Measurements from ENCODE around the gene CAPN13.

Gene CAPN13

DNA sequence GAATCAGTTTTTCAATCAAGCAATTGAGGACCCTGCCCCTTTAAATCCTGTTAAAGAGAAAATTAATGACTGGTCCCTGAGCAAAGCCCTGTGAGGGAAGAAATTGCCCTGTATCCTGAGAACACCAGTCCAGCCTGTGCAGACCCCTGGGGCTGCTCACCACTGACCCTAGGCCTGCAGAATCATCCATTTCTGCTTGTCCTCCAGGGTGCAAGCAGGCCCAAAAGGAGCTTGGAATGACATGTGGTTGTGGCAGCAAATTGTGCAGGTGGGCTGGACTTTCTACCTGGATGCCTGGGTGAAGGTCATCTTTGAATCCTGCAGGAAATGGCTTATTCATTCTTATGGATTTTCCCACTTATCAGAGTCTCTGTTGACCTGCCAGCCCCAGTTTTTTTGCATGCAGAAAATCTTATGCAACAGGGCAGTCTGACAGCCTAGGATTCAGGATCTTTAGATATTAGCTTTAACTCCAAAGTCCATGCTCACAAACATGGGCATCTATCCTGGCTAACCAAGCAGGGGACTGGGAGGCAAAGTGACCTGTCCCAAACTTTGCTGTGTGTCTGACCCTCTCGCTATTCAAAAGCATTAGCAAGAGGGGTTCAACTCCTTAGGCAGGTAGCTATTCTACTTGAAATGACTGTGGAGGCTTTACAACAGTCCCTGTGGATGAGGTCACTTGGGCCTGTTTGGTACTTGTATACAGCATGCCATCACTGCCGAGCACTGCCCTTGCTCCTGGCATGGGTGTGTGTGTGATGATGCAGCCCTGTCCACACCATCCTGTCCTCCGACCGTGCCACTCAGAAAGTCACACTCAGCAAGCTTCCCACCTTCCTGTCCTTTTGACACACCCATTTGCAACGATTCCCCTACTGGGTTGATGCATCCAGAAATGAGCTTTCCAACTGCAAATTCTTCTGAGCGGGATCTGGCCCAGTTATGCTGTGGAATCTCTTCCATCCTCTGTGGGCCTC lies 85.3 kb downstream of the CAPN13 start:
- no peak for DNase-seq

DNA sequence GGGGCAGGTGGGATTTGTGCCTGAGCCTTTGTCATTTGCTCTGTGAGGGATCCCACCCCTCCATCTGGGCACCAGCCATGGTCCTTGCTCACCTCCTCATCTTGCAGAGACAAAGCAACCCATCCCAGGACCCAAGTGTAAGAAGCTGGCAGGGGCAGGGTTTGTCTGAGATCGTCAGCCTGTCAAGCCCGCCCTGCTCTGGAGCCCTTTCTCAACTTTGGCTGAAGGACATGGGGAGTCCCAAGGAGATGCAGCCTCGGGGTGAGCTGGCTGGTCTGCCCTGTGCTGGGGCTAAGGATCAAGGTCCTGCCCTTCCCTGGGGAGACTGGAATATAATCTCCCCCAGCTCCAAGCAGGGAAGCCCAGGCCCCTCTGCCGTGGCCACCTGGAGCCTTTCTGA lies 86.0 kb downstream of the CAPN13 start:
- no peak for DNase-seq

DNA sequence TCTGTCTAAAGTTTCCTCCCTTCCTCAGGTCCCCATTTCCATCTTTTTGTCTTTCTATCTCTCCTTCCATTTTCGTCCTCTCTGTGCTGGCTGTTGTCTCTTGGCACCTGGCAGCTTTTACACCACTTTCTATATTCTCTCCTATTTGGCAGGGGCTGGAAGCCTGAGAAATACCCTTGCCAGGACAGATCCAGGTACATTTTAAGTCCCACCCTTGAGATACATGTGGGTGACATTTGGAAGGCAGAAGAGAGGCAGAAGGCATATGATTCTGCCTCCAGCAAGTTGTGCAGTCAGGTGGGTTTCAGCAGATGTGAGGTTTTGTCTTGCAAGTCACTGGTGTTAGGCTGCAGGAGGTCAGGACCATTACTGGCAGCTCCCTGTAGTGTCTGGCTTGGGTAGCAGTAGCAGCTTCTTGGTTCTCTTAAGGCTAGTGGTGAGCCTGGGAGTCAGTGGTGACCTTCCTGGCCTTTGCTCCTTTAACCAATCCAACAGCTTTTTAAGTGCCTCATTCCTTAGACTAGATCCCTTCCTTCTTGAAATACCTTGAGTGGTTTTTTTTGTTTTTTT lies 90.1 kb downstream of the CAPN13 start:
- no peak for DNase-seq

DNA sequence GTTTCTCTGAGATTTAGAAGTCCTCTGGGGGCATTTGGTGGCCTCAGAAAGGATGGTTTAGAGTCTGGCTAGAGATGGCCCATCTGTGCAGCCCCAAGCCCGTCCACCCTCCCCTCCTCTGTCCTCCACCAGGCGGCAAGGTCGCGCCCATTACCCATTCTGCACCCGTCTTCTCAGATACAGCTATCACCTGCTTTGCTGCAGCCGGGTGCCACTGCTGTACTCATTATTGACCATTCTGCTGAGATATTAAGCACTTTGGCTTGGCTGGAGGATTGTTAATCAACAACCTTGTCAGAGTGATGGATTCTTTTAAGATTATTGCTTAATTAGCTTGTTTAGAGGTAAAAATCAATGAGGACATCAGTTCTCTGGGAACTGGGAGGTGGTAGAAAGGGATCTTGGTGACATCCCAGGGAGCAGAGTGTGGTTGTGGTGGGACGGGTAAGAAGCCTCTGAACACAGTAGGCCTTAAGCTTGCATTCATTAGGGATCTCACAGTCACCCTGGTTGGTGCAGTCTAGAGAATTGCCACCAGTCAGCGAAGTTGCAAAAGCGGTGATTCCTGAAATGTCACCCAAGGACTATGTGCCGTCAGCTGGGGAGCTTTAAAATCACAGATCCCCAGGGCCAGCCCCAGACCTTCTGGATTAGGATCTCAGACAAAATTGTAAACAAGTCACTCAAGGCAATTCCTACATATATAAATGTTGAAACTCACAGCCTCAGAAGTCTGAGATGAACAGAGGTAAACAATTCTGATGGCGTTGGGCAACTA lies 90.9 kb downstream of the CAPN13 start:
- no peak for DNase-seq

DNA sequence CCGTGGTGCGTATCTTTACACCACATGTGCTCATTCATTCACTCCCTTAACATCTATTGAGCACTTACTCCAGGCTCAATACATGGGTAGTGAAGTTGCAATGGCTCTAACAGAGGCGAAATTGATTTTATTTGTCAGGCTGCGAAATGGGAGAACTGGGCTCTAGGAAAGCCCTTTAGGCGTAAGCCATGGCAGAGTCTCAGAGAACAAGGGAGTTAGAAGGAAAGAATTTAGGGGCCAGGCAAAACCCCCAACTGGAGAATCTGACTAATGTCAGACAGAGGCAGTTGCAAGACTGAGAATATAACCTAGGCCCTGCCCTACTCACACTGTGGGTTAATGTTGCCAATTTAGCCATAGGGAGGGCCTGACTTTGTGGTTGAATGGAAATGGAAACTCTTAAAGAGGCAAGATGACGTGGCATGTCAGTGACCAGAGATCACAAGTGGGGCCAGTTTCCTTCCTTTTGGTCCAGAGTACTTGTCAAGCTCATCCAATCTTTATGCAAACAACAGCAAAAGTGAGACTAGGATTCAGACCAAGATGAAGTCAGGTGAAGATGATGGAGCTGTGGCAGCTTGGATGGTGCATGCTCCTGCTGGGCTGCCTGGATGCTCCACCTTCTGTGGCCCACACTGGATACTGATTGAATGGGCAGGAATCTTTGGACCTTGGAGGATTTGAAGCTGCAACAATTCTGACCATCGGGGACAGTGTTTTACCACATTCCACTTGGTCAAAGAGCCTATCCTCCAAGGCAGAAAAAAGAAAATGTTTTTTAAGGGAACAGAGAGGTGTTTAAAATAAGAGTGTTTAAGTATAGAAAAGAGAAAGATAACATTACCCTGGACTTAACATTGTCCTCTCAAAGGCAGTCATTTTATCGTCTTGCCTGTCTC lies 92.2 kb downstream of the CAPN13 start:
- DNase-seq: no peak

DNA sequence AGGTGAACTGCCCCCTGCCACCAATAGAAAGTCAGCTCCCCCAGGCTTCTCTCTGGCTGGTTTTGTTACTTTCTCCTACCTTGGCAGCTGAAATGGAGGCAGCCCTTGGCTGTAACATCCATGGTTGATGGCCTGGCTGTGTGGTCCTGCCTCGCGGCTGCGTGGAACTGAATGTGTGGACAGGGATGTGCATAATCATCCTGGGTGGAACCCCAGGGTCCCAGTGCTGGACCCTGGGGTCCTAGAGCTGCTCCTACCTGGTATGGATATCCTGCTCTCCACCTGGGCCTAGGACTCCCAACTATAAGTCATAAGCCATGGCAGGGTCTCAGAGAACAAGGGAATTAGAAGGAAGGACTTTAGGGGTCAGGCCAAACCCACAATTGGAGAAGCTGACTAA lies 93.5 kb downstream of the CAPN13 start:
- DNase-seq: no peak

DNA sequence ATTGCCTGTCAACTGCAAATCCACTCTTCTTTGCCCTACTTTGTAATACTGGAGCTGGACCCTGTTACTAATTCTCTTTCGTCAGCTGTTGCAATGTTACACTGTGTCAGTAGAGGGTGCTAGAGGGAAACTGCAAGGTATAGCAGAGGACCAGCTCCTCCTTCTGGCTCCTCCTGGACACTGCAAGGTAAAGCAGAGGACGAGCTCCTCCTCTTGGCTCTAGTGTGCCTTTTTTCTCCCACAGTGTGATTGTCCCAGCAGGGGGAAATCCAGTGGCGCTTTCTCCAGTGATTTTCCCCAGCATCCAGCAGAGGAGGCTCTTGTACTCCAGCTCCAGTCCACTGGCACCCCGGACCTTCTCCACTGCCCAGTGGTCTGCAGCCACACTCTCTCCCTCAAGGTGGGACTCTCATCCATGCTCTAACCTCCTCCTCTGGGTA lies 95.6 kb downstream of the CAPN13 start:
- peak; percentile 82 for DNase-seq

DNA sequence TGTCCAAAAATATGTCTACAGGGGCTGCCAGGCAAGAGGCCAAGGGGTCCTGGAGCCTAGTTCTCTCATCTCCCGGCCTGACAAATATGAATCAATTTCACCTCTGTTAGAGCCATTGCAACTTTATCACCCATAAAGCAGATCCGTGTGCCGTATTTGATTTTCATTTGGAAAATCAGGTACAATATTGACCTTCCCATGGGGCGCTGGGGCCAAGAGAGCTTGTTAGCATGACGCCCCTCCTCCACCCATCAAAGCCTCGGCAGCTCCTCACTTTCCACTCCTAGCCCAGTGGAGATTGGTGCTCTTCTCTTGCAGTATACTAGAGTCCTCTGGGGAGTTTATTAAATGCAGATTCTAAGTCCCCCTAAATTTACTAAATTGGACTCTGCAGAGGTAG lies 96.8 kb downstream of the CAPN13 start:
- no peak for DNase-seq

DNA sequence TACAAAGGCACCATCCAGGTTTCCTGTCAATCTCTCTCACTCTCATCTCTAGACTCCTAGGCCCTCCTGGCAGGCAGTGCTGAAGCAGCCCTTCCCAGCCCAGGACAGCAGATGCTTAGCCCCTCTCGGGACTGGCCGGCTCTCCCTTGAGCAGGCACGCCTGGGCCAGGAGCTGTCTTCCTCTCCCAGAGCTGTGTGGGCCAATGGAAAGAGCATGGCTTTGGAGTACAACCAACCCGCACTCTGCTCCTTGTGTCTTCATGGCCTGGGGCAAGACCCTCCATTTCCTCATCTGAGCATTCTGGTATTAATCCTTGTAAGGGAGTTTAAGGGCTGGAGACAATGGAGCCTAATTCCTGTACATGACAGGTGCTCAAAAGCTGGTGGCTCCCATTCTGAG lies 97.2 kb downstream of the CAPN13 start:
- no peak for DNase-seq

DNA sequence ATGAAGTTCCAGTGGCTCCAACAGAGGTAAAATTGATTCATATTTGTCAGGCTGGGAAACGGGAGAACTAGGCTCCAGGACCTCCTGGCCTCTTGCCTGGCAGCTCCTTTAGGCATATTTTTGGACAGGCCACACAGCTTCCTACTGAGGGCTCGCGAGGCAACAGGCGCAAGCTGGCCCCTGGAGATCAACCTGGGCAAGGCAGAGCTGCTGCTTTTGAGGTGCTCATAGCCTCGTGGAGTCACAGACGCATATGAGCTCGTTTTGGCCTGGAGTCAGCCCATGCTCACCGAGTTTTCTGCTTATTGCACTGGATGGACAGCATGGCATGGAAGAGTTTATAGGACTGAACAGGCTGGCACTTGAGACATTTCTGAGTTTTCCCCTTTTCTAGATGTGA lies 97.7 kb downstream of the CAPN13 start:
- DNase-seq: no peak

DNA sequence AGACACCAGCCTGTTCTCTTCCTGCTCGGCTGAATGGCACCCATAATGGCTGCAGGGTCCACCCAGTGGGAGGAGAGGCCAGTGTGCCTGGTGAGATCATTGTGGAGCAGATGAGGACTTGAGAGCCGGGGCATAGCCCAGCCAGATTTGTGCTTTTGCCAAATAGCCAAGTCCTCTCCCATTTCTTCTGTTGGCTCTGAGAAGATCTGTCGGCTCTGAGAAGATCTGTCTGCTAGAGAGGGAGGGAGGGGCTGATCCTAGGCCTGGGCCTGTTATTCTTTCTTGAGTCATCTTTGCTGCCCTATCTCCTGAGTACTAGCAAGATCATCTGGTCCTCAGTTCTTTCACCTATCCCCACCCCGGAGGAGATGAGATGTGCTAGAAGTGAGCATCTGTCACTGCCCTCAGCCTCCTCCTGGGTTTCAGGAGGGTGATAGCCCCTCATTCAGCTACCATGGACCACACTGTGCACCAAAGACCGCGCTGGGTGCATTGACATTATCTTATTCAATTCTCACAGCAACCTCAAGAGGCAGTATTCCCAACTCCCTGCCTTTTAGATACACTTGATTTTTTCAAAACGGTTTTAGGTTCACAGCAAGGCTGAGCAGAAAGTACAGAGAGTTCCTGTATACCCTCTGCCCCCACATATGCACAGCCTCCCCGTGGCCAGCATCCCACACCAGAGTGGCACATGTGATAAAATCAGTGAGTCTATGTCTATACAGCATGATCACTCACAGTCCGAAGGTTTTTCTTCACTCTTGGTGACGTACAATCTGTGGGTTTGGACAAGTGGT lies 98.6 kb downstream of the CAPN13 start:
- DNase-seq: no peak

DNA sequence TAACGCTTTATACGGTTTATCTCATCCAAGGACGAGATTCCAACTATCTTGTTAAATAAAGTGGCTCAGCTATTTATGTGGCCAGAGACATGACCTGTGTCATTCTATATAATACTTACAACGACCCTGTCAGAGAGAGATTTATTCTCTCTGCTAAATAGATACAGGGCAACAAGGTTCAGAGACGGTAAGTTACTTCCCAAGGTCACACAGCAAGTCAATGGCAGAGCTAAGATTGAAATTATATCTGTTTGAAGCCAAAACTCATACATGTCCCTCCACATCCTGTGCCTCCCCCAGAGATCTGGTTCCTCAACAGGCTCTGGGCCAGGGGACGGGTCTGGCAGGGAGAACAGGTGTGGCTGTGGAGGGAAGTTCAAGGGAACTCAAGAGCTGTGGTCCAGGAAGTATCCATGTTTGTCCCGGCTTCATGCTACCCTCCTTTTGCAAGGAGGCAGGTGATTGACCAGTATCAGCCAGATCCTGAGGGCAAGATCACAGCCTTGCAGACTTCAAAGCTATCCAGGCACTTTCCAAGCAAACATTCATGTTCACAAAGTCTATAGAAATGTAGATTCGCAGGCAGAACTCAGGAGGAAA lies 99.8 kb downstream of the CAPN13 start:
- no peak for DNase-seq

DNA sequence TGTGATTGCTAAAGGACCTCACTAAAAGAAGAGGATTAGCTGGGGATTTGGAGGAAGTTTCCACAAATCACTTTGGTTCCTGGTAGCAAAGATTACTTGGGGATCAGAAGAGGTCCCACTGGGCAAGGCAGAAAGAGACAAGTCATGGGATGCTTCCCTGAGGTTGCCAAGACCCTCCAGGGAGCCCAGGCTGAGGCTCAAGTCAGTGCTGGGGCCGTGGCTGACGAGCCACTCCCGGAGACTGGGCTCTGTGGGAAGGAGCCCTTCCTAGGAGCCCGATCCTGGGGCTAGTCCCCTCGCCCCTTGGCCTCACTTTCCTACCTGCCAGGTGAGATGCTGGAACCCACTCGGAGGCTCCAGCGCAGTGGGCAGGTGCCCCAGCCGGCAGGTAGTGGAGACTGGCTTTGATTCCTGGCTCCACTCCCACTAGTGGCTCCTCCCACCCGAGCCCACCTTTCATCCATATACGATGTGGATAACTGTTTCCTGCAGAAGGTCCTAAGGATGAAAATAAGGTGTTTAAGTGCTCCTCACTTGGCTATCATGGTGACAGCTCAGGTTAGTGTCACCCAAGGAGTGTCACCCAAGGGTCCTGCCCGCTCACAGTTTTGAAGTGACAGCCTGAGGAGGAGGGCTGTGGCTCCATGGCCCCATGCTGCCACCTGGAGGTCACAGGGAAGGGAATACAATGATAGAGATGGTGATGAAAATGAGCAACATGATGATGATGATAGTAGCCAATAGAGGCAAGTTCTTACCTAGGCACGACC lies 100.5 kb downstream of the CAPN13 start:
- DNase-seq: peak; percentile 51

DNA sequence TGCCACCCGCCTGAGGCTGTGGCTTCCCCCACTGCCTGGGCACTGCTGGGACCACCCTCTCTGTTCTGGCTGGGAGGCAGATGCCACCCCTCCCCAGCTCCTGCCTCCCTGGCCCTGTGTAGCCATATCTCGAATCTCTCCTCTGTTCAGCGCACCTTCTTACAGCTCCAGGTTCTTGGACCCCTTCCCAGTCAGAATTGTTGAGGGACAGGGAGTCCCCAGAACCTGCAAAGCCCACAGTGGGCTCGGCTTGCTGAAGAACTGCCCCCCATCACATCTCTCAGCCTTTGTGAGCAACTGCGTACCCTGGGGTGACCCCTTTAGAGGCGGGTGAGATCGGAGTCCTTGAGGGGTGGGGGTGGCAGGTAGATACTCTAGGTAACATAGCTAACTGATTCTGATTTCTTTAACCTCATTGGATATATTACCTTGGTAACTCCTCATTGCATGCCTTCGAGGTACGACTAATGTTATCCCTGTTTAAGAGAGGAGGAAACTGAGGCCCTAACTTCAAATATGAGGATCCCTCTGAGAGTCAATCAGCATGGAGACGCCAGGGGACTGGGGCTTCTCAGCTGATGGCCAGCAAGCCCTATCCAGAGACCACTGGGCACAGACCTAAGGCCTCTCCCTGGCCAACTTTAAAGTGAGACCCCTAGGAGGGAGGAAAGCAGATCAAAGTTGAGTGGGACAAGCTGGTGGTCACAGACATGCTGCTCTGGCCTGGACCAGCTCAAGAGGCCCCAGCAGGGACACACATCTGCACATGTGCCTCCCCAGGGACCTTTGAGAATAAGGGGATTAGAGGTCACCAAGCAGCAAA lies 101.3 kb downstream of the CAPN13 start:
- no peak for DNase-seq

DNA sequence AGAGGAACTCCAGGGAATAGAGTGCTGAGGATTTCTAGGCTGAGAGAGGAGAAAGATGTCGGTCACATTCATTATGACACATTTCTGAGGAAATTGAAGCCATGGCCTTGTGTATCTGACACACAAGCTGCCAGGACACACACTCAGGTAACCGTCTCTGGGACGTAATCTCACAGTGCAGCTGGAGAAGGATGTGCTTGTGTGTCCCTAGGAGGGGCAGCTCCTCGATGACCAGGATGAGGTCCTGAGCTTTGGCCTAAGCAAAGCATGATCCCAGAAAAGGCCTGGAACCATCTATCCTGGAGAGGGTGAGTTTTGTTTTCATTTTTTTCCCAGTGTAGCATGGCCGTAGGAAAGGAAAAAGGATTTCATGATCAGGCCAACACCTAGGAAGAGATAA lies 102.2 kb downstream of the CAPN13 start:
- DNase-seq: no peak

DNA sequence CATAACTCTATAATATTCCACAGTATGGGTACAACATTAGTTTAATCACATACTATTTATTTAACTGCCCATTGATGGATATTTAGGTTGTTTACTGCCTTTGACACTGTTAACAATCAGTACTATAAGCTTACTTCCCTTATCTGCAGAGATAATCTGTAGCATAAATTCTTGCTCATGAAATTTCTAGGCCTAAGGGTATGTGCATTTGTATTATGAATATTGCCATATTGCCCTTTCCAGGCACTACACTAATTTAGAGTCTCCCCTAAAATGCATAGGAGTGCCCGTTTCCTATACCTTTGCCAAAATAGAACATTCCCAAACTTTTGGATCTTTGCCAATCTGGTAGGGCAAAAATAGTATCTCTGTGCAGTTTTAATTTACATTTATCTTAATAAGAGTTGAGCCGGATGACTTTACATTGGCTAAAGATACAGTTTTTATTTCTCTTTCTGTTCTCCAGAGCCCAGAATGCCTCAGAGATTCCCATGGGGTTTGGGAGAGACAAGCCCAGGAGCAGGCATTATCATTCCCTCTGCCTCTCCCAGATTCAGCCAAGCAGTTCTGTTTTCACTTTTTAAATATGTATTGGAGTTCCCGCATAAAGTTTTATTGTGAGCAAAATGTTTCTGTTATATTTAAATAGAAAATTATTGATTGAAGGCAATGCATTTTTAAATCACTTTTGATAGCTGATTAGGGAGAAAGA lies 102.8 kb downstream of the CAPN13 start:
- no peak for DNase-seq

DNA sequence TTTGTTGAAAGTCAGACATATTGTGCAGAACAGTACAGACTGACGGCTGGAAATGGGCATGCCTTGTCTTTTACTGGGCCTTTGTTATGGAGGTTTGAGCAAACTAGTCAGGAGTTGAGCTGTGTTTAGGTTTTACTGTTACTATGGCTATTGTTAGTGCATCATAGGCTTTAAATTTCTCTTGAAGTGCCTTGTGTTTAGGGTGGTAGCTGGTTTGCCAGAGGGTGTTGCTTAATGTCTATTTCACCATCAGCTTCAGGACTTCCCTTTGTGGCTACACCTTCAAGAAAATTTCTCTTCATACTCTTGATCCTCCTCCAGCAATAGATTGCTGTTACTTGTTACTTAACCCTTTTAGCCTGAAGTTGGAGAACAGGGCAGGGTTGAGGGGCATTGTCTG lies 104.6 kb downstream of the CAPN13 start:
- DNase-seq: no peak

DNA sequence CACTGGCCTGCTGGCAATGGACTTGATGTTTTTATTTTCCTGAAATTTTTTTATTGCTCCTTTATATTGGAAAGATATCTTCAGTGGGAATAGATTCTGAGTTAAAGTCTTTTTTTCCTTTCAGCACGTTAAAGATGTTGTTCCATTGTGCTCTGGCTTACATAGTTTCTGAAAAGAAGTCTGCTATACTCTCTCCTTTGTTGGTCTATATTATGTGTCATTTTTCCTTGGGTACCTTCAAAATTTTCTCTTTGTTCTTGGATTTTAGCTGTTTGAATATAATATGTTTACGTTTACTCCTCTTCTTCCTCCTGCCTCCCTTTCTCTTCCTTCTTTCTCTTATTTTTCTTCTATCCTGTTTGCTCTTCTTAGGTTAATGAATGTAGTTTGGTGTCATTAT lies 105.5 kb downstream of the CAPN13 start:
- DNase-seq: no peak

All from EL (cell line).